ENCODE results near the gene CRTC3. TPM values are rescaled to one million over a fixed set of nuclear protein-coding genes. Genes with fewer than 3 reads are reported as not detected.
"Not testable (repeated sequence)": the region's sequence is repeated elsewhere in the genome, so short reads cannot be mapped to it uniquely, and the experiment has no call there.

The CRTC3 gene
- total RNA-seq, 2 experiments from 2014 or later: 90.7 to 92.4 TPM

- Histone ChIP-seq H3K27me3 (ENCODE audit: control insufficient read depth in 1 of 2, insufficient read depth in 2 of 2, low read length in 2 of 2) (no peaks in the 10 kb centered on the region), H3K4me3 (ENCODE audit: low read length) (no peak overlapping the region), H3K9me3 (ENCODE audit: control insufficient read depth in 1 of 2, insufficient read depth in 1 of 2, low read length in 2 of 2) (no peaks in the 10 kb centered on the region), H3K27ac (ENCODE audit: low read depth in 1 of 2, low read length in 2 of 2) (no peak overlapping the region), H3K36me3 (ENCODE audit: insufficient read depth, low read length) (peaks cover 47% of the 10 kb centered on the region), H3K4me1 (ENCODE audit: insufficient read depth, low read length) (no peaks in the 10 kb centered on the region)
- DNase-seq: no peak
- intact Hi-C loops (cut with DNase I, micrococcal nuclease): no loop called here
- H3K36me3 Mint-ChIP-seq (ENCODE audit: low read depth): peaks cover 49% of the 10 kb centered on the region
- no peaks in the 10 kb centered on the region for H3K4me1 Mint-ChIP-seq (ENCODE audit: low read depth)
- H3K9me3 Mint-ChIP-seq: no peaks in the 10 kb centered on the region
- no peak overlapping the region for H3K27ac Mint-ChIP-seq
- H3K4me3 Mint-ChIP-seq: no peak overlapping the region
- no peak for TF ChIP-seq CTCF (IDR thresholded peaks at IDR 0.05)
- ChIA-PET CTCF (interaction anchor here (1.0 kb wide), 1 partner anchor 140 kb away, joined by 3 read pairs; no protein-coding TSS in a partner anchor), POLR2A (no interaction called here)
- H3K27me3 Mint-ChIP-seq: no peaks in the 10 kb centered on the region
- no peak for ATAC-seq (ENCODE audit: poor library complexity)
Observed at GRCh38 chr15:90501898-90502297, 27.8 kb upstream of the CRTC3 start.

DNA sequence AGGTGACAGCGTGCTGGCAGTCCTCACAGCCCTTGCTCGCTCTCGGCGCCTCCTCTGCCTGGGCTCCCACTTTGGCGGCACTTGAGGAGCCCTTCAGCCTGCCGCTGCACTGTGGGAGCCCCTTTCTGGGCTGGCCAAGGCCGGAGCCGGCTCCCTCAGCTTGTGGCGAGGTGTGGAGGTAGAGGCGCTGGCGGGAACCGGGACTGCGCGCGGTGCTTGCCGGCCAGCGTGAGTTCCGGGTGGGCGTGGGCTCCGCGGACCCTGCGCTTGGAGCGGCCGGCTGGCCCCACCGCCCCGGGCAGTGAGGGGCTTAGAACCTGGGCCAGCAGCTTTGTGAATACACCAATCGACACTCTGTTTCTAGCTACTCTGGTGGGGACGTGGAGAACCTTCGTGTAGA, 18.9 kb upstream of the CRTC3 start:
- ATAC-seq (ENCODE audit: poor library complexity); DNase-seq; intact Hi-C loops (cut with DNase I, micrococcal nuclease); H3K9me3 Mint-ChIP-seq; H3K27me3 Mint-ChIP-seq; H3K36me3 Mint-ChIP-seq (ENCODE audit: low read depth); H3K36me3 ChIP-seq (ENCODE audit: insufficient read depth, low read length); H3K9me3 ChIP-seq (ENCODE audit: control insufficient read depth in 1 of 2, insufficient read depth in 1 of 2, low read length in 2 of 2); H3K4me3 ChIP-seq (ENCODE audit: low read length); H3K27ac ChIP-seq (ENCODE audit: low read depth in 1 of 2, low read length in 2 of 2); CTCF ChIA-PET; H3K27me3 ChIP-seq (ENCODE audit: control insufficient read depth in 1 of 2, insufficient read depth in 2 of 2, low read length in 2 of 2); H3K4me1 ChIP-seq (ENCODE audit: insufficient read depth, low read length): not testable (repeated sequence)
- Mint-ChIP-seq H3K27ac (peak overlapping the region; percentile 51), H3K4me3 (peak overlapping the region; percentile 64), H3K4me1 (ENCODE audit: low read depth) (peaks cover 15% of the 10 kb centered on the region)
- POLR2A ChIA-PET: interaction anchor here (0.7 to 2.1 kb wide), 4 partner anchors 20 to 393 kb away, joined by 3 to 7 read pairs (median 4); partner anchors contain the start of gene MAN2A2

DNA sequence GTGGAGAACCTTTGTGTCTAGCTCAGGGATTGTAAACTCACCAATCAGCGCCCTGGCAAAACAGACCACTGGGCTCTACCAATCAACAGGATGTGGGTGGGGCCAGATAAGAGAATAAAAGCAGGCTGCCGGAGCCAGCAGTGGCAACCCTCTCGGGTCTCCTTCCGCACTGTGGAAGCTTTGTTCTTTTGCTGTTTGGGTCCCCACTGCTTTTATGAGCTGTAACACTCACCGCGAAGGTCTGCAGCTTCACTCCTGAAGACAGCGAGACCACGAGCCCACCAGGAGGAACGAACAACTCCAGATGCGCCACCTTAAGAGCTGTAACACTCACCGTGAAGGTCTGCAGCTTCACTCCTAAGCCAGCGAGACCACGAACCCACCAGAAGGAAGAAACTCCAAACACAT, 18.5 kb upstream of the CRTC3 start:
- H3K4me3 ChIP-seq (ENCODE audit: low read length); H3K4me1 ChIP-seq (ENCODE audit: insufficient read depth, low read length); H3K27me3 ChIP-seq (ENCODE audit: control insufficient read depth in 1 of 2, insufficient read depth in 2 of 2, low read length in 2 of 2); intact Hi-C loops (cut with DNase I, micrococcal nuclease); H3K27ac ChIP-seq (ENCODE audit: low read depth in 1 of 2, low read length in 2 of 2); H3K36me3 ChIP-seq (ENCODE audit: insufficient read depth, low read length); CTCF ChIA-PET; H3K27me3 Mint-ChIP-seq; H3K9me3 ChIP-seq (ENCODE audit: control insufficient read depth in 1 of 2, insufficient read depth in 1 of 2, low read length in 2 of 2); H3K9me3 Mint-ChIP-seq; H3K36me3 Mint-ChIP-seq (ENCODE audit: low read depth): not testable (repeated sequence)
- peaks cover 15% of the 10 kb centered on the region for H3K4me1 Mint-ChIP-seq (ENCODE audit: low read depth)
- H3K4me3 Mint-ChIP-seq: peak overlapping the region; percentile 64
- peak overlapping the region; percentile 51 for H3K27ac Mint-ChIP-seq
- DNase-seq (peak in 8 of 14 experiments; percentile 5 to 29 (median 7)), ATAC-seq (ENCODE audit: poor library complexity) (peak; percentile 24)
- POLR2A ChIA-PET: interaction anchor here (0.7 to 2.1 kb wide), 4 partner anchors 20 to 392 kb away, joined by 3 to 7 read pairs (median 4); partner anchors contain the start of gene MAN2A2

- Histone ChIP-seq H3K4me3 (ENCODE audit: low read length) (no peak overlapping the region), H3K27me3 (ENCODE audit: control insufficient read depth in 1 of 2, insufficient read depth in 2 of 2, low read length in 2 of 2) (no peaks in the 10 kb centered on the region), H3K27ac (ENCODE audit: low read depth in 1 of 2, low read length in 2 of 2) (no peak overlapping the region), H3K4me1 (ENCODE audit: insufficient read depth, low read length) (peaks cover 6% of the 10 kb centered on the region), H3K9me3 (ENCODE audit: control insufficient read depth in 1 of 2, insufficient read depth in 1 of 2, low read length in 2 of 2) (no peaks in the 10 kb centered on the region), H3K36me3 (ENCODE audit: insufficient read depth, low read length) (no peaks in the 10 kb centered on the region)
- H3K36me3 Mint-ChIP-seq (ENCODE audit: low read depth): no peaks in the 10 kb centered on the region
- H3K9me3 Mint-ChIP-seq: no peaks in the 10 kb centered on the region
- peaks cover 15% of the 10 kb centered on the region for H3K4me1 Mint-ChIP-seq (ENCODE audit: low read depth)
- DNase-seq: no peak
- ChIA-PET CTCF (interaction anchor here (0.6 to 0.9 kb wide), 2 partner anchors 12 to 308 kb away, joined by 3 read pairs; no protein-coding TSS in a partner anchor), POLR2A (interaction anchor here (0.7 to 2.1 kb wide), 2 partner anchors 19 to 62 kb away, joined by 5 to 7 read pairs; no protein-coding TSS in a partner anchor)
- H3K27ac Mint-ChIP-seq: no peak overlapping the region
- H3K4me3 Mint-ChIP-seq: no peak overlapping the region
- intact Hi-C loops (cut with DNase I, micrococcal nuclease): no loop called here
- no peak for TF ChIP-seq CTCF (IDR thresholded peaks at IDR 0.05)
- no peaks in the 10 kb centered on the region for H3K27me3 Mint-ChIP-seq
- no peak for ATAC-seq (ENCODE audit: poor library complexity)
Observed at GRCh38 chr15:90512276-90512675, 17.4 kb upstream of the CRTC3 start.

All from CD4-positive, alpha-beta T cell (primary cell).